ENCODE data around the gene MEF2B. TPM values are rescaled to one million over a fixed set of nuclear protein-coding genes. Genes with fewer than 3 reads are reported as not detected.

MEF2B gene
- total RNA-seq, 4 donors from 2014 or later, result 5.0 to 7.4 TPM; not detected in 2

DNA sequence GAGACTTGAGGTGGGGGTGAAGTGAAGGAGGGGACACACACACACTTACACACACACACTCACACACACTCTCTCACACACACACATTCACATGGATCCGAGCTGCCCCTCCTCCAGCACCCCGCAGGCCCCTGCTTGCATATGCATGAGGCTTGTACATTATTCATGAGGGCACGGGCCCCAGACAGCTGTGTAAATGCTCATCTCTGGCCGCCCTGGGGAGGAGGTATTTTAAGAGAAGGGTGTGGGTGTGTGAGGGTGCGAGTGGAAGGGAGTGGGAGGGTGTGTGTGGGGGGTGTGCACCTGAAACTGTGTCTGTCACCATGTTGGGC, 44.1 kb upstream of the MEF2B start:
- TF ChIP-seq CTCF (IDR thresholded peaks at IDR 0.05) (no peak), POLR2A (IDR thresholded peaks at IDR 0.05) (no peak)
- Histone ChIP-seq H3K4me3 (no peak overlapping the region), H3K4me1 (no peaks in the 10 kb centered on the region), H3K9me3 (no peaks in the 10 kb centered on the region), H3K27me3 (peaks cover 0 to 24% of the 10 kb centered on the region in 2 donors), H3K27ac (no peak overlapping the region), H3K36me3 (no peaks in the 10 kb centered on the region)
- no peak for DNase-seq

- H3K9me3 ChIP-seq, result no peaks in the 10 kb centered on the region
- H3K4me1 ChIP-seq, result no peaks in the 10 kb centered on the region
- no peak overlapping the region for H3K4me3 ChIP-seq
- H3K27me3 ChIP-seq, result peaks cover 0 to 24% of the 10 kb centered on the region in 2 donors
- DNase-seq, result no peak
- no peak overlapping the region for H3K27ac ChIP-seq
- TF ChIP-seq CTCF (IDR thresholded peaks at IDR 0.05) (no peak), POLR2A (IDR thresholded peaks at IDR 0.05) (no peak)
- H3K36me3 ChIP-seq, result no peaks in the 10 kb centered on the region
Measured at GRCh38 chr19:19213426-19214158, 43.5 kb upstream of the MEF2B start.

DNA sequence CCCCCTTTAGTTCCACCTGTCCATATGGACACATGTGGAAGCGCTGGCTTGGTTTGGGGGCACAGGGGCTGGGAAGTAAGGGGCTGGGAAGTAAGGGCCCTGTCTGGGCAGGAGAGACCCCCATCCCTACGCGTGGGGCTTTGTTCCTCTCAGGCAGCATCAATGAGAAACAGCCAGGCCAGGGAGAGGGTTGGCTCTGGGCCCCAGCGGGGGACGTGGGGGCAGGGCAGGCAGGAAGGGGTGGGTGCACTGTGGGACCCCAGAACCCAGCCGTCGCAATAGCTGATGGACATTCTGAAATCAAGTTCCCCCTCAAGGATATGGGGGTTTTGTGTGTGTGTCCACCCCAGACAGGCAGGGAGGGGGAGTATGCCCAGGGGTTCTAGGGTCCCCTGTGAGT, 42.9 kb upstream of the MEF2B start:
- no peak for DNase-seq
- Histone ChIP-seq H3K27me3 (peaks cover 0 to 24% of the 10 kb centered on the region in 2 donors), H3K4me3 (no peak overlapping the region), H3K36me3 (no peaks in the 10 kb centered on the region), H3K9me3 (no peaks in the 10 kb centered on the region), H3K4me1 (no peaks in the 10 kb centered on the region), H3K27ac (no peak overlapping the region)
- TF ChIP-seq POLR2A (IDR thresholded peaks at IDR 0.05) (no peak), CTCF (IDR thresholded peaks at IDR 0.05) (no peak)

DNA sequence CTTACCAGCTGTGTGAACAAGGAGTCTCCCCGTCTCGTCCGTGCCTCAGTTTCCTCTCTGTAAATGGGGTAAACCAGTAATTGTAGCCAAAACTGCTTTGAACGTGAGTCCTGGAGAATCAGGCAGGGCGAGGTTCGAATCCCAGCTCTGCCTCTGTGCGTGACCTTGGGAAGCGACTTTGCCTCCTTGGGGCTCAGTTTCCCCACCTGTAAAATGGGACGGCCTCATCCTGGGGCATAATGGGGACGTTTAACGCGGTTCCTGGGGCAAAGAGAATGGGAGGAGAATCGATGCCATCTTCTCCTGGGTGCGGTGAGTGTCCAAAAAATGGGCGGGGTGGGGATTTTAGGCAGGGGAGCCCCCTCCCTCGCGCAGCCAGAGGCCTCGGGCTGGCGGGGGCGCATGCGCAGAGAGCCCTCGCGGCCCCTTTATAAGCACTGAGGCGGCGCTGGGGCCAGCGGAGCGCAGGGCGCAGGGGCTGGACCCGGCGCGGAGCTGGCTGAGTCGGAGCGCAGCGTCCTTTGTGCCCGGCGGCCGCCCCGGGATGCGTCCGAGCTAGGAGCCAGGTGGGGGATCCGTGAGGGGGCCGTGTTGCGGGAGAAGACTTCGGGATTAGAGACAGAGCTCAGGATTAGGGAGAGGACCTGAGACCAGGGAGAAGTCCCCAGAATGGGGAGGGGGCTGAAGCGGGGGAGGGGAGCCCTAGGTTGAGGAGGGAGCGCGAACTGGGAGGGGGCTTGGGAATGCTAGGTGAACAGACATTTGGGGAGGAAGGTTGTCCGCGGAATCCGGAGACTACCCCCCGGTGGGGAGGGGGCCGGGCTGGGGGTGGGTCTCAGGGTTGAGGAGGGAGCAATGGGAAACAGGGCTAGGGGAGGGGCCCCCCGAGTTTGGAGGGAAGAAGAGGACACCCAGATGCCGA, 41.7 kb upstream of the MEF2B start, which contains the start of gene NCAN:
Gene NCAN (plus strand): TSS at position 460 of the 922 bp plus-strand sequence. CDS start 4,996 bp downstream, outside the sequence.
- Histone ChIP-seq H3K27ac (no peak within 1 kb of the TSS), H3K27me3 (peaks cover 0 to 24% of the 10 kb centered on the region in 2 donors), H3K4me3 (no peak within 1 kb of the TSS), H3K36me3 (no peaks in the 10 kb centered on the region), H3K4me1 (no peaks in the 10 kb centered on the region), H3K9me3 (no peaks in the 10 kb centered on the region)
- TF ChIP-seq CTCF (IDR thresholded peaks at IDR 0.05) (no peak), POLR2A (IDR thresholded peaks at IDR 0.05) (no peak)
- DNase-seq, result no peak

DNA sequence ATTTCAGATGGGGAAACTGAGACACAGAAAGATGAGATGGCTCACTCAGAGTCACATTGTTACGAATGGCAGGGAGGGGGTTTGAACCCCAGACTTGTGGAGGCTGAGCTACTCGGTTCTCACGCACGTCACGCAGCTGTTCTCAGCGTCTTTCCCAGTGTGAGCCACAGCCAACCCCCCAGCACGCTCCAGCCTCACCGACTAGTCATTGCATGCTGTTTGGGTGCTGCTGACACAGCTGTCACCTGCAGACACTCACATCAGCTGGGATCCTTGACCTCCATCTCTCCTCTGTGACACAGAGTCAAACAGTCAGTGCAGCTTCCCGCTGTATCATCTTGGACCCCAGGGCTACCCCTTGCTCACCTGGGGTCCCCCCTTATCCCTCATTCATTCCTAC, 39.3 kb upstream of the MEF2B start:
- no peaks in the 10 kb centered on the region for H3K4me1 ChIP-seq
- no peak overlapping the region for H3K27ac ChIP-seq
- H3K4me3 ChIP-seq, result no peak overlapping the region
- no peaks in the 10 kb centered on the region for H3K9me3 ChIP-seq
- DNase-seq, result no peak
- TF ChIP-seq POLR2A (IDR thresholded peaks at IDR 0.05) (no peak), CTCF (IDR thresholded peaks at IDR 0.05) (no peak)
- peaks cover 0 to 21% of the 10 kb centered on the region in 2 donors for H3K27me3 ChIP-seq
- no peaks in the 10 kb centered on the region for H3K36me3 ChIP-seq

Data from Peyer's patch (tissue), 4 donors.